Astrocyte (in vitro differentiated cells and primary cell): ENCODE results near the gene EPHA6.

Experiments
- EZH2 ChIP-seq: IDR thresholded peaks from 2 replicates; pipeline ENCODE4 v1.6.1; 2012; ENCODE audit warnings: mild to moderate bottlenecking, low read length, inconsistent platforms; ENCODE audit not compliant: insufficient read depth
- TF ChIP-seq, protein P1 (sequence below): IDR thresholded peaks from 2 replicates; pipeline ENCODE4 v1.5.1; 2011; ENCODE audit warnings: low read depth, mild to moderate bottlenecking, inconsistent platforms, low read length, moderate library complexity; ENCODE audit not compliant: insufficient read depth

DNA sequence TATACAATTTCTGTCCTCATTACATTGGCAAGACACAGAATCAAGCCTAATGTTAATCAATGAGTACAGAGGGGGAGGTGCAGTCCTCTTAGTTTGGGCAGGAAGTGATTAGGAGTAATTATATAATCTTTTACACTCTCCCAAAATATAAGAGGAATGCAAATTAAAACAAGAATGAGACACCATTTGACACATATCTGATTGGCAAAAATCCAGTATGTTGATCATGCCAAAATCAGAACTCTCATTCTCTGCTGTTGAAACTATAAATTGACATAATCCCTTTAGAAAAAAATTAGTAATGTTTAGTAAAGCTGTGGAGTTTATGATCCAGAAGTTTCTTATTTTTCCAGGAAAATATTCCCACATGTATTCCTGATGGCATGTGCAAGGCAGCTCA lies 373.4 kb downstream of the EPHA6 start:
- TF ChIP-seq, protein P1, sequence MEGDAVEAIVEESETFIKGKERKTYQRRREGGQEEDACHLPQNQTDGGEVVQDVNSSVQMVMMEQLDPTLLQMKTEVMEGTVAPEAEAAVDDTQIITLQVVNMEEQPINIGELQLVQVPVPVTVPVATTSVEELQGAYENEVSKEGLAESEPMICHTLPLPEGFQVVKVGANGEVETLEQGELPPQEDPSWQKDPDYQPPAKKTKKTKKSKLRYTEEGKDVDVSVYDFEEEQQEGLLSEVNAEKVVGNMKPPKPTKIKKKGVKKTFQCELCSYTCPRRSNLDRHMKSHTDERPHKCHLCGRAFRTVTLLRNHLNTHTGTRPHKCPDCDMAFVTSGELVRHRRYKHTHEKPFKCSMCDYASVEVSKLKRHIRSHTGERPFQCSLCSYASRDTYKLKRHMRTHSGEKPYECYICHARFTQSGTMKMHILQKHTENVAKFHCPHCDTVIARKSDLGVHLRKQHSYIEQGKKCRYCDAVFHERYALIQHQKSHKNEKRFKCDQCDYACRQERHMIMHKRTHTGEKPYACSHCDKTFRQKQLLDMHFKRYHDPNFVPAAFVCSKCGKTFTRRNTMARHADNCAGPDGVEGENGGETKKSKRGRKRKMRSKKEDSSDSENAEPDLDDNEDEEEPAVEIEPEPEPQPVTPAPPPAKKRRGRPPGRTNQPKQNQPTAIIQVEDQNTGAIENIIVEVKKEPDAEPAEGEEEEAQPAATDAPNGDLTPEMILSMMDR = no peak
- TF ChIP-seq EZH2 = no peak
